WTC11 (cell line): ENCODE data around the gene CXorf58. TPM values are rescaled to one million over a fixed set of nuclear protein-coding genes. Genes with fewer than 3 reads are reported as not detected.

Experiments
- ATAC-seq: fragments of 200-7000 bp; cut with Tn5 transposase; 2 replicates; pipeline ENCODE4 v1.10.0; 2021; ENCODE audit warnings: mild to moderate bottlenecking, moderate library complexity
- CTCF ChIA-PET: fragments of 300-600 bp; sonication (Branson Sonifier 250); formaldehyde crosslinking; loops from one replicate; lab custom pipeline; 2021; ENCODE audit warnings: antibody characterized with exemption; lab: Charles Lee
- POLR2A ChIA-PET: fragments of 350-600 bp; sonication (Branson Sonifier 250); formaldehyde crosslinking; loops from one replicate; lab custom pipeline; 2021; ENCODE audit warnings: antibody characterized with exemption; lab: Charles Lee
- DNase-seq: peaks from one replicate; pipeline ENCODE4 v3.0.0; 2021; ENCODE audit warnings: low spot score
- H3K27ac Mint-ChIP-seq: 2 replicates; pipeline ENCODE4 v1.8.0; 2021; ENCODE audit warnings: mixed read lengths
- H3K27me3 Mint-ChIP-seq: 2 replicates; pipeline ENCODE4 v1.8.0; 2021; ENCODE audit warnings: low read depth, mild to moderate bottlenecking, moderate library complexity, mixed read lengths
- H3K36me3 Mint-ChIP-seq: 2 replicates; pipeline ENCODE4 v1.8.0; 2021; ENCODE audit warnings: mixed read lengths
- H3K4me1 Mint-ChIP-seq: 2 replicates; pipeline ENCODE4 v1.8.0; 2022; ENCODE audit warnings: mixed read lengths
- H3K4me3 Mint-ChIP-seq: 2 replicates; pipeline ENCODE4 v1.8.0; 2021; ENCODE audit warnings: mild to moderate bottlenecking, moderate library complexity, mixed read lengths
- H3K9me3 Mint-ChIP-seq: 2 replicates; pipeline ENCODE4 v1.8.0; 2021; ENCODE audit warnings: mixed read lengths
- CBFB ChIP-seq: sonication (generic); formaldehyde crosslinking; IDR thresholded peaks from 2 replicates; pipeline ENCODE4 v1.8.1; 2022; ENCODE audit warnings: mild to moderate bottlenecking, low read depth, missing genetic modification reagents
- ETV6 ChIP-seq: sonication (generic); formaldehyde crosslinking; IDR thresholded peaks from 2 replicates; pipeline ENCODE4 v1.8.1; 2022; ENCODE audit warnings: mild to moderate bottlenecking, missing genetic modification reagents
- FOXJ3 ChIP-seq: sonication (generic); formaldehyde crosslinking; IDR thresholded peaks from 2 replicates; pipeline ENCODE4 v1.9.0; 2021; ENCODE audit warnings: missing genetic modification reagents, mild to moderate bottlenecking, borderline replicate concordance
- KAT7 ChIP-seq: sonication (generic); formaldehyde crosslinking; IDR thresholded peaks from 2 replicates; pipeline ENCODE4 v1.8.1; 2023; ENCODE audit warnings: missing genetic modification reagents, mild to moderate bottlenecking, borderline replicate concordance
- NFATC4 ChIP-seq: fragments of 250-450 bp; sonication (Bioruptor Pico); IDR thresholded peaks from 2 replicates; pipeline ENCODE4 v1.9.0; 2021; ENCODE audit warnings: mild to moderate bottlenecking
- NFE2L1 ChIP-seq: sonication (generic); formaldehyde crosslinking; IDR thresholded peaks from 2 replicates; pipeline ENCODE4 v1.8.1; 2023; ENCODE audit warnings: missing genetic modification reagents
- NR3C1 ChIP-seq: sonication (generic); formaldehyde crosslinking; conservative IDR thresholded peaks from 2 replicates; pipeline ENCODE4 v1.8.1; 2023; ENCODE audit warnings: low read depth, mild to moderate bottlenecking, missing genetic modification reagents
- SMAD3 ChIP-seq: sonication (generic); formaldehyde crosslinking; IDR thresholded peaks from 2 replicates; pipeline ENCODE4 v1.8.0; 2022; ENCODE audit warnings: missing genetic modification reagents, mild to moderate bottlenecking, borderline replicate concordance
- SOX15 ChIP-seq: fragments of 250-450 bp; sonication (Bioruptor Pico); IDR thresholded peaks from 2 replicates; pipeline ENCODE4 v1.9.0; 2021; ENCODE audit warnings: mild to moderate bottlenecking
- TCF7 ChIP-seq: sonication (generic); formaldehyde crosslinking; IDR thresholded peaks from 2 replicates; pipeline ENCODE4 v1.8.0; 2022; ENCODE audit warnings: mild to moderate bottlenecking, low read depth, missing genetic modification reagents, moderate library complexity
- ZBTB21 ChIP-seq: sonication (generic); formaldehyde crosslinking; IDR thresholded peaks from 2 replicates; pipeline ENCODE4 v1.8.1; 2023; ENCODE audit warnings: mild to moderate bottlenecking, missing genetic modification reagents, borderline replicate concordance
- ZNF121 ChIP-seq: sonication (generic); formaldehyde crosslinking; IDR thresholded peaks from 2 replicates; pipeline ENCODE4 v1.8.0; 2023; ENCODE audit warnings: missing genetic modification reagents
- ZNF263 ChIP-seq: sonication (generic); formaldehyde crosslinking; IDR thresholded peaks from 2 replicates; pipeline ENCODE4 v1.8.1; 2022; ENCODE audit warnings: low read depth, mild to moderate bottlenecking, moderate library complexity, missing genetic modification reagents
- ZNF317 ChIP-seq: sonication (generic); formaldehyde crosslinking; IDR thresholded peaks from 2 replicates; pipeline ENCODE4 v1.8.1; 2023; ENCODE audit warnings: low read depth, mild to moderate bottlenecking, moderate library complexity, missing genetic modification reagents, borderline replicate concordance
- ZNF396 ChIP-seq: fragments of 250-450 bp; sonication (Bioruptor Pico); IDR thresholded peaks from 2 replicates; pipeline ENCODE4 v1.8.0; 2021; ENCODE audit warnings: mild to moderate bottlenecking, moderate library complexity, borderline replicate concordance
- ZNF416 ChIP-seq: fragments of 250-450 bp; sonication (Bioruptor Pico); IDR thresholded peaks from 2 replicates; pipeline ENCODE4 v1.9.0; 2021; ENCODE audit warnings: mild to moderate bottlenecking, inconsistent platforms
- ZNF671 ChIP-seq: fragments of 250-450 bp; sonication (Bioruptor Pico); IDR thresholded peaks from 2 replicates; pipeline ENCODE4 v1.8.0; 2021; ENCODE audit warnings: mild to moderate bottlenecking
- total RNA-seq: library from RNA; stranded (reverse); gene quantifications from 3 replicates; pipeline ENCODE4 v1.2.3, GENCODE V29; 2021
- TF ChIP-seq, protein P1 (sequence below): sonication (generic); formaldehyde crosslinking; IDR thresholded peaks from 2 replicates; pipeline ENCODE4 v1.8.0; 2022; ENCODE audit warnings: mild to moderate bottlenecking, missing genetic modification reagents
- TF ChIP-seq, protein P2 (sequence below): sonication (generic); formaldehyde crosslinking; IDR thresholded peaks from 2 replicates; pipeline ENCODE4 v1.8.0; 2023; ENCODE audit warnings: missing genetic modification reagents
- TF ChIP-seq, protein P3 (sequence below): sonication (generic); formaldehyde crosslinking; IDR thresholded peaks from 2 replicates; pipeline ENCODE4 v1.8.1; 2023; ENCODE audit warnings: mild to moderate bottlenecking, missing genetic modification reagents
- TF ChIP-seq, protein P4 (sequence below): sonication (generic); formaldehyde crosslinking; IDR thresholded peaks from 2 replicates; pipeline ENCODE4 v1.8.1; 2022; ENCODE audit warnings: missing genetic modification reagents, borderline replicate concordance
- TF ChIP-seq, protein P5 (sequence below): sonication (generic); formaldehyde crosslinking; IDR thresholded peaks from 2 replicates; pipeline ENCODE4 v1.8.1; 2022; ENCODE audit warnings: low read depth, mild to moderate bottlenecking, moderate library complexity, missing genetic modification reagents, borderline replicate concordance
- TF ChIP-seq, protein P6 (sequence below): sonication (generic); formaldehyde crosslinking; IDR thresholded peaks from 2 replicates; pipeline ENCODE4 v1.8.1; 2023; ENCODE audit warnings: mild to moderate bottlenecking, moderate library complexity, missing genetic modification reagents

Gene CXorf58
- total RNA-seq, 1 experiment from 2014 or later = not detected

DNA sequence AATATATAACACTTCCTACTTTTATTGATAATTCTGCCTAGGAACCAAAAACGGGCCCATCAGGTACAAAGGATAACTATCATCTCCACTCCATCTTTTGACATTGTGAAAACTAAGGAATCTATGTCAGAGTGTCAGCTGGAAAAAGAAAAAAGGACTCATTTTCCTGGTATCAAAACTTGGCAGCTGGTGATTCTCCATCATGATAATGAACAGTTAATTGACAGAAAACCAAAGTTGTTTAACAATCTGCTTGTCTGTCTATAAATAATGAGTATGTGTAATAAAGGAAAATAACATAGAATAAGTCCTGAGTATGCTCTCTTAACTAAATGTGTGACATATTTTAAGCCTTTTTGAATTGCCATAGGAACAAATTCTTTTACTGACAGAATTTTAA is 31.4 kb downstream of the CXorf58 start:
- Mint-ChIP-seq H3K27me3 (no peaks in the 10 kb centered on the region), H3K27ac (no peak overlapping the region), H3K4me3 (no peak overlapping the region), H3K36me3 (no peaks in the 10 kb centered on the region), H3K4me1 (peaks cover 2% of the 10 kb centered on the region; the same call in 1 of the 2 replicates), H3K9me3 (no peaks in the 10 kb centered on the region)
- no peak for TF ChIP-seq ZNF121 (CRISPR knock-in tag)
- TF ChIP-seq, protein P1, sequence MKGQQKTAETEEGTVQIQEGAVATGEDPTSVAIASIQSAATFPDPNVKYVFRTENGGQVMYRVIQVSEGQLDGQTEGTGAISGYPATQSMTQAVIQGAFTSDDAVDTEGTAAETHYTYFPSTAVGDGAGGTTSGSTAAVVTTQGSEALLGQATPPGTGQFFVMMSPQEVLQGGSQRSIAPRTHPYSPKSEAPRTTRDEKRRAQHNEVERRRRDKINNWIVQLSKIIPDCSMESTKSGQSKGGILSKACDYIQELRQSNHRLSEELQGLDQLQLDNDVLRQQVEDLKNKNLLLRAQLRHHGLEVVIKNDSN = no peak
- no peak for TF ChIP-seq SOX15
- TF ChIP-seq, protein P2, sequence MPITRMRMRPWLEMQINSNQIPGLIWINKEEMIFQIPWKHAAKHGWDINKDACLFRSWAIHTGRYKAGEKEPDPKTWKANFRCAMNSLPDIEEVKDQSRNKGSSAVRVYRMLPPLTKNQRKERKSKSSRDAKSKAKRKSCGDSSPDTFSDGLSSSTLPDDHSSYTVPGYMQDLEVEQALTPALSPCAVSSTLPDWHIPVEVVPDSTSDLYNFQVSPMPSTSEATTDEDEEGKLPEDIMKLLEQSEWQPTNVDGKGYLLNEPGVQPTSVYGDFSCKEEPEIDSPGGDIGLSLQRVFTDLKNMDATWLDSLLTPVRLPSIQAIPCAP (CRISPR knock-in tag) = no peak
- no peak for TF ChIP-seq ZNF416
- CTCF ChIA-PET = no interaction called here
- DNase-seq = no peak
- no peak for ATAC-seq
- POLR2A ChIA-PET = no interaction called here

DNA sequence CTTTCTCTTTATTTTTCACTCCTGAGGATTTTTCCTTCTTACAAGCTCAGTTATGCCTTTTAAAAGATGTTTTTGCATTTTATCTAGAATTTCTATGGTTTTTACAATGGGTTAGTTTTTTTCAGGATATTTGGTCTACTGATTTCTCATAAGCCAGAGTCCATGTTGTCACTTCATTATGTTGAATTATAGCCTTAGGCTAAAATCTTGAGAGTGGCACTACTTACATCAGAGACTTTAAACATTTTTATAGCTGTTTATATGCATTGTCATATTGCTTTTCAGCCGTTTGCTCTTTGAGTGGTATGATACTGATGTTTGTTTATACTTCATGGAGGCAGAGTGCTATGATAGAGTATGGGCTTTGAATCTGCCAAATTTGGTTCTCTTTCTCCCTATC is 36.4 kb downstream of the CXorf58 start:
- Mint-ChIP-seq H3K9me3 (no peaks in the 10 kb centered on the region), H3K36me3 (no peaks in the 10 kb centered on the region), H3K4me1 (no peaks in the 10 kb centered on the region), H3K27me3 (no peaks in the 10 kb centered on the region), H3K27ac (no peak overlapping the region), H3K4me3 (no peak overlapping the region)
- no peak for TF ChIP-seq TCF7 (CRISPR knock-in tag)
- TF ChIP-seq, protein P3, sequence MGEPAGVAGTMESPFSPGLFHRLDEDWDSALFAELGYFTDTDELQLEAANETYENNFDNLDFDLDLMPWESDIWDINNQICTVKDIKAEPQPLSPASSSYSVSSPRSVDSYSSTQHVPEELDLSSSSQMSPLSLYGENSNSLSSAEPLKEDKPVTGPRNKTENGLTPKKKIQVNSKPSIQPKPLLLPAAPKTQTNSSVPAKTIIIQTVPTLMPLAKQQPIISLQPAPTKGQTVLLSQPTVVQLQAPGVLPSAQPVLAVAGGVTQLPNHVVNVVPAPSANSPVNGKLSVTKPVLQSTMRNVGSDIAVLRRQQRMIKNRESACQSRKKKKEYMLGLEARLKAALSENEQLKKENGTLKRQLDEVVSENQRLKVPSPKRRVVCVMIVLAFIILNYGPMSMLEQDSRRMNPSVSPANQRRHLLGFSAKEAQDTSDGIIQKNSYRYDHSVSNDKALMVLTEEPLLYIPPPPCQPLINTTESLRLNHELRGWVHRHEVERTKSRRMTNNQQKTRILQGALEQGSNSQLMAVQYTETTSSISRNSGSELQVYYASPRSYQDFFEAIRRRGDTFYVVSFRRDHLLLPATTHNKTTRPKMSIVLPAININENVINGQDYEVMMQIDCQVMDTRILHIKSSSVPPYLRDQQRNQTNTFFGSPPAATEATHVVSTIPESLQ (CRISPR knock-in tag) = no peak
- TF ChIP-seq NFATC4 = no peak
- TF ChIP-seq CBFB (CRISPR knock-in tag) = no peak
- no peak for TF ChIP-seq SMAD3 (CRISPR knock-in tag)
- TF ChIP-seq, protein P4, sequence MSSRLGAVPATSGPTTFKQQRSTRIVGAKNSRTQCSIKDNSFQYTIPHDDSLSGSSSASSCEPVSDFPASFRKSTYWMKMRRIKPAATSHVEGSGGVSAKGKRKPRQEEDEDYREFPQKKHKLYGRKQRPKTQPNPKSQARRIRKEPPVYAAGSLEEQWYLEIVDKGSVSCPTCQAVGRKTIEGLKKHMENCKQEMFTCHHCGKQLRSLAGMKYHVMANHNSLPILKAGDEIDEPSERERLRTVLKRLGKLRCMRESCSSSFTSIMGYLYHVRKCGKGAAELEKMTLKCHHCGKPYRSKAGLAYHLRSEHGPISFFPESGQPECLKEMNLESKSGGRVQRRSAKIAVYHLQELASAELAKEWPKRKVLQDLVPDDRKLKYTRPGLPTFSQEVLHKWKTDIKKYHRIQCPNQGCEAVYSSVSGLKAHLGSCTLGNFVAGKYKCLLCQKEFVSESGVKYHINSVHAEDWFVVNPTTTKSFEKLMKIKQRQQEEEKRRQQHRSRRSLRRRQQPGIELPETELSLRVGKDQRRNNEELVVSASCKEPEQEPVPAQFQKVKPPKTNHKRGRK (CRISPR knock-in tag) = no peak
- no peak for TF ChIP-seq ZNF317 (CRISPR knock-in tag)
- TF ChIP-seq NFE2L1 (CRISPR knock-in tag) = no peak
- TF ChIP-seq, protein P5, sequence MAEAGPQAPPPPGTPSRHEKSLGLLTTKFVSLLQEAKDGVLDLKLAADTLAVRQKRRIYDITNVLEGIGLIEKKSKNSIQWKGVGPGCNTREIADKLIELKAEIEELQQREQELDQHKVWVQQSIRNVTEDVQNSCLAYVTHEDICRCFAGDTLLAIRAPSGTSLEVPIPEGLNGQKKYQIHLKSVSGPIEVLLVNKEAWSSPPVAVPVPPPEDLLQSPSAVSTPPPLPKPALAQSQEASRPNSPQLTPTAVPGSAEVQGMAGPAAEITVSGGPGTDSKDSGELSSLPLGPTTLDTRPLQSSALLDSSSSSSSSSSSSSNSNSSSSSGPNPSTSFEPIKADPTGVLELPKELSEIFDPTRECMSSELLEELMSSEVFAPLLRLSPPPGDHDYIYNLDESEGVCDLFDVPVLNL (CRISPR knock-in tag) = no peak
- TF ChIP-seq ZNF263 (CRISPR knock-in tag) = no peak
- TF ChIP-seq NR3C1 (CRISPR knock-in tag) = no peak
- TF ChIP-seq ZBTB21 (CRISPR knock-in tag) = no peak
- TF ChIP-seq, protein P1 = no peak
- TF ChIP-seq ETV6 (CRISPR knock-in tag) = no peak
- TF ChIP-seq, protein P2 (CRISPR knock-in tag) = no peak
- no peak for TF ChIP-seq KAT7
- TF ChIP-seq ZNF396 (CRISPR knock-in tag) = no peak
- no peak for TF ChIP-seq ZNF671 (CRISPR knock-in tag)
- TF ChIP-seq, protein P6, sequence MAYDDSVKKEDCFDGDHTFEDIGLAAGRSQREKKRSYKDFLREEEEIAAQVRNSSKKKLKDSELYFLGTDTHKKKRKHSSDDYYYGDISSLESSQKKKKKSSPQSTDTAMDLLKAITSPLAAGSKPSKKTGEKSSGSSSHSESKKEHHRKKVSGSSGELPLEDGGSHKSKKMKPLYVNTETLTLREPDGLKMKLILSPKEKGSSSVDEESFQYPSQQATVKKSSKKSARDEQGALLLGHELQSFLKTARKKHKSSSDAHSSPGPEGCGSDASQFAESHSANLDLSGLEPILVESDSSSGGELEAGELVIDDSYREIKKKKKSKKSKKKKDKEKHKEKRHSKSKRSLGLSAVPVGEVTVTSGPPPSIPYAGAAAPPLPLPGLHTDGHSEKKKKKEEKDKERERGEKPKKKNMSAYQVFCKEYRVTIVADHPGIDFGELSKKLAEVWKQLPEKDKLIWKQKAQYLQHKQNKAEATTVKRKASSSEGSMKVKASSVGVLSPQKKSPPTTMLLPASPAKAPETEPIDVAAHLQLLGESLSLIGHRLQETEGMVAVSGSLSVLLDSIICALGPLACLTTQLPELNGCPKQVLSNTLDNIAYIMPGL (CRISPR knock-in tag) = no peak
- TF ChIP-seq FOXJ3 (CRISPR knock-in tag) = no peak
- ChIA-PET POLR2A (no interaction called here), CTCF (interaction anchor here (1.3 kb wide), 1 partner anchor 43 kb away, joined by 3 read pairs; no protein-coding TSS in a partner anchor)
- DNase-seq = no peak
- ATAC-seq = no peak
